Fibroblast of pulmonary artery (primary cell): ENCODE results near the gene ZDHHC11.
"Not testable (repeated sequence)": the region's sequence is repeated elsewhere in the genome, so short reads cannot be mapped to it uniquely, and the experiment has no call there.

ENCODE experiments used
- DNase-seq: peaks from one replicate; pipeline ENCODE4 v3.0.0-alpha.2; 2010; ENCODE audit warnings: low read depth
- H3K4me3 ChIP-seq: replicated peaks from 2 replicates; pipeline ENCODE4 v1.5.1; 2011; ENCODE audit warnings: low read depth, mild to moderate bottlenecking, control low read depth, low read length, moderate library complexity
- TF ChIP-seq, protein P1 (sequence below): IDR thresholded peaks from 2 replicates; pipeline ENCODE4 v1.5.1; 2011; ENCODE audit warnings: mild to moderate bottlenecking, control low read depth, low read length, inconsistent platforms; ENCODE audit errors: missing control alignments

ZDHHC11 gene

DNA sequence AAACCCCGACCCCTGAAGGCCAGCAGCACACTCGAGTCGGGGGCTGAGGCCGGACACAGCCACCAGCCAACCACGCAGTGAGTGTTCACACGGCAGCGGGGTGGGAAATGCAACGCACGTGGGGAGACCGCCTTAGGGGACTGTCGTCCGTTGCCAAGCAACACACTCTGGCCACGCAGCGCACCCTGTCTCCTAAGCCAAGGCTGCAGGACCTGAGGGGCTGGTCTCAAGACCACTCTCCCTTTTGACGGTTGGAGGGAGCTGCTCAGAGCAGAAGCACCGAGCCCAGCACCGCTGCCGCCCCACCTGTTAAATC is 34.3 kb upstream of the ZDHHC11 start:
- DNase-seq, result no peak
- TF ChIP-seq, protein P1, sequence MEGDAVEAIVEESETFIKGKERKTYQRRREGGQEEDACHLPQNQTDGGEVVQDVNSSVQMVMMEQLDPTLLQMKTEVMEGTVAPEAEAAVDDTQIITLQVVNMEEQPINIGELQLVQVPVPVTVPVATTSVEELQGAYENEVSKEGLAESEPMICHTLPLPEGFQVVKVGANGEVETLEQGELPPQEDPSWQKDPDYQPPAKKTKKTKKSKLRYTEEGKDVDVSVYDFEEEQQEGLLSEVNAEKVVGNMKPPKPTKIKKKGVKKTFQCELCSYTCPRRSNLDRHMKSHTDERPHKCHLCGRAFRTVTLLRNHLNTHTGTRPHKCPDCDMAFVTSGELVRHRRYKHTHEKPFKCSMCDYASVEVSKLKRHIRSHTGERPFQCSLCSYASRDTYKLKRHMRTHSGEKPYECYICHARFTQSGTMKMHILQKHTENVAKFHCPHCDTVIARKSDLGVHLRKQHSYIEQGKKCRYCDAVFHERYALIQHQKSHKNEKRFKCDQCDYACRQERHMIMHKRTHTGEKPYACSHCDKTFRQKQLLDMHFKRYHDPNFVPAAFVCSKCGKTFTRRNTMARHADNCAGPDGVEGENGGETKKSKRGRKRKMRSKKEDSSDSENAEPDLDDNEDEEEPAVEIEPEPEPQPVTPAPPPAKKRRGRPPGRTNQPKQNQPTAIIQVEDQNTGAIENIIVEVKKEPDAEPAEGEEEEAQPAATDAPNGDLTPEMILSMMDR, result no peak
- no peak overlapping the region for H3K4me3 ChIP-seq

DNA sequence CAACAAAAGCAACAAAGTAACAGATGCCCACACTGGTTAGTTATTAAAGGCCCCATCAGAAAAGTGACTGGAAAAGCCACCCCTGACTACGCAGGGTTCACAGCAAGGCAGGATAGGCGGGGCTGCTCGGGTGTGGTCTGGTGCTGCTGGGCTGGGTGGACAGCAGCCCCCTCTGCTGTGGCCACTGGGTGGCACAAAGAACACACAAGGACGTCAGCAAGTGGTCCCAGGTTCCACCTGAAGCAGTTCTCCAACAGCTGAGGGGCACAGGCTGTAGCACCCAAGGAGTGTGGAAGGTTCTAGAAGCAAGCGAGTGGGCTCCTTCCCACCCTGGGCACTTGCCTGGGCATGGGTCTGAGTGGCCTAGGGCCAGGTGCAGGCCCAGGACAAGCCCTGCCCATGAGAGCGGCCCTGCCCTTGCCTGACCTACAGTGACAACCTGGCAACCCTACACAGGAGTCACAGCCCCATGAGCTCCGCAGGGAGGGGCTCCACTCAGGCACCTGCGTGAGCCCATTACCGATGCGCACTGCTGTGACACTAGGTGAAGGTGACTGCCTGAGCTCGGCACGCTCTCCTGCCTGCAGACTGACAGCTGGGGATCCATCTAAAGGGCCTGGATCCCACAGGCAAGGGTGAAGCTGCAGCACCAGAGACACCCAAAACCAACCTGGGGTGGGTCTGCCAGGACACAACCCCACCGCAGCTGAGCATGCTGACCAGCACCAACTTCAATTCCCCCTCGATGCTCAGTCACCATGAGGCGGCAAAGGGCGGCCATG is 33.8 kb upstream of the ZDHHC11 start:
- no peak for DNase-seq
- TF ChIP-seq, protein P1, result no peak
- no peak overlapping the region for H3K4me3 ChIP-seq

DNA sequence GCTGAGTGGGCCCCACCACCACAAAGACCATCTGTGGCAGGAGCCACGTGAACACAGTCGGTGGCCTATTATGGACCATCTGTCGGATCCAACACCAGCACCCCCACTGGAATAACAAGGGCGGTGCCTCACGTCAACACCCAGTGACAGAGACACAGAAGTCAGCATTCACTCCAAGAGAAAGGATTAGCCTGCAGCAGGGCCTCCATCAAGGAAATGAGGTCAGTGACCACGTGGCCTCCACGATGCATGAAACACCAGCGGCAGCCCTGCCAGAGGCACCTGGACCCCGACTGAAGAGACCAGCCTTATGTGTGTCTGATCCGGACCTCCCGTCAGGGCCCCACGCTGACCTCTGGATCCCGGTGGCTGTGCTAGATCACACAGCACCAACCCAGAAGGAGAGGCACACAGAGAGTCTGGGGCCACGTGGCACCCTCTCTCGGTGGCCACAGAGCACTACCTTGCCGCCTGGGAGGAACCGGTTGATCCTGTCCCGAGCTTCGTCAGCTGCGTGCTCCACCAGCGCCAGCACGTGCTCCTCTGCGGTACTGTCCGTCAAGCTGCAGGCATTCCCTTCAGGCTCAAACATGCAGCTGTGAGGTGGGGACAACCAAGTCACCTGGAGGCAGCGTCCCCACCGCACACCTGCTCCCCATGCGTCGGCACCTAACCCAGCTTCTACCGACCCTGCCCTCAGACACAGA is 32.8 kb upstream of the ZDHHC11 start:
- no peak overlapping the region for H3K4me3 ChIP-seq
- DNase-seq, result no peak
- TF ChIP-seq, protein P1, result no peak

- no peak overlapping the region for H3K4me3 ChIP-seq
- no peak for DNase-seq
- TF ChIP-seq, protein P1, result no peak
These were observed 31.7 kb upstream of the ZDHHC11 start for GRCh38 chr5:882253-883183.

GRCh38 chr5:881551-881935 is 30.8 kb upstream of the ZDHHC11 start:
- H3K4me3 ChIP-seq, result no peak overlapping the region
- TF ChIP-seq, protein P1, result no peak
- DNase-seq, result no peak

DNA sequence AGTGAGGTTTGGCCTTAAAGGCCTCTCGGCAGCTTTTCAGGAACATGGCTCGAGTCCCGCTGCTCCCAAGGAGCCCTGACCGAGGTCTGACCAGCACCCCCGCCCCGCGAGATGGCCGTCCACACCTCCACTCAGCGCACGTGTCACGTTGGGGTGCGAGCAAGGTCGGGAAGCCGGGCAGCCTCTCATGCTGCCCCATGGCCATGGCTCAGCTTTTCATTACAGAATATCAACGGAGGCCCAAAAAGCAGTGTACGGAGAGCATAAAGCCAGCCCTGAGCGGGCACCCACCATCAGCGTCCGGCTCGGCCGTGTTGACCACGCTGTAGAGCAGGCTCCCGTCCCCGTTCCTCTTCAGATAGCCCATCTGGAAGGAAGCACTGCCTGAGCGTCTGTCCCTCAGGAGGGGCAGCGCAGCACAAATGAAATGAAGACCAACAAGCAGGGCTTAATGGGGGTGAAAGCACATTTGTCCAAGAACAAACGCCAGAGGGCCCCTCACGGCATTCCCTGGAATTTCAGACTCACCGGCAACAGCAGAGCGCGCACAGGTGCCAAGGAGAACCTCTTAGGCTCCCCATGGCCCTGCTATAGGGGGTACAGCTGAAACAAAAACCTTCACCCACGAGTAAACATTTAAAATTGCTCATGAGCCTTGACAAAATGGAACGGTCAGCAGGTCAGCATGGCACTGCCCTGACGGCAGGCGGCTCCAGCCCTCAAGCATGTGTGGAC is 30.2 kb upstream of the ZDHHC11 start:
- DNase-seq, result no peak
- no peak overlapping the region for H3K4me3 ChIP-seq
- TF ChIP-seq, protein P1, result no peak

- not testable (repeated sequence) for H3K4me3 ChIP-seq, DNase-seq
These were observed 27.9 kb upstream of the ZDHHC11 start for GRCh38 chr5:878677-879076.
